Endothelial cell of hepatic sinusoid (primary cell): ENCODE measurements around the gene SASH1.

Experiments used
- in situ Hi-C: cut with HindIII; loops from 2 replicates; pipeline ENCODE4 v1.10.0; 2017; ENCODE audit warnings: low sequenced_read_pairs

Gene SASH1

DNA sequence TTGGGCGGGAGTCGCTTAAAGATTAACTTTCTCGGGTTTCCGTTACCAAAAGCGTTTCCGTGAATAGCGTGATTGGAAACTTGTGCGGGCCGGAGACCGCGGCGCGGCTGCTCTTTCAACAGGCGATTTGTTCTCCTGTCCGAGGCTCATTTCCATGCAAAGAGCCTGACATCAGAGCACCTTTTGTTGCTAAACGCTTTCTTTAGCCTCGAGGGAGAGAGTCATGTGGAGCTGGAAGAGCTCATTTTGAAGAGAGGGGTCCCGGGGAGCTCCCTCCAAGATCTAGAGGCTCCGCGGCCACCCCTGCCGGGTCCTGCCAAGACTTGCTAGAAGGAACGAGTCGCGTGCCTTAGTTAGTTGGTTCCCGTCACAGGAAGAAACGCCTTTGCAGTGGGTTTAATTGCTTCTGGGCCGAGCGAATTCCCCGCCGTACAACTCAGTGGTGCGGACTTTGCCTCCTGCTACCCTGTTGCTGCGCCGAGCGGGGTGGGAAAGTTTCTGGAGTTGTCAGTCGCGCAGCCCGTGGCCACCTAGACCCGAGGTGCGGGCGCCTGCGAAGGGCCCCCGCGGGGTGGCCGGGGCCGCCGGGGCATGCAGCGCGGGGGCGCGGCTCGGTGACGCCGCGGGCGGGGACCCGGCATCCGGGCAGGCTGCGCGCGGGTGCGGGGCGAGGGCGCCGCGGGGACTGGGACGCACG is at the start of gene SASH1:
Gene SASH1 (plus strand): TSS at position 489 of the 697 bp plus-strand sequence. CDS start 230 bp downstream, outside the sequence.
- in situ Hi-C loops: no loop called here

- in situ Hi-C loops: no loop called here
These were observed 49.2 kb upstream of the SASH1 start for GRCh38 chr6:148293181-148293995.

DNA sequence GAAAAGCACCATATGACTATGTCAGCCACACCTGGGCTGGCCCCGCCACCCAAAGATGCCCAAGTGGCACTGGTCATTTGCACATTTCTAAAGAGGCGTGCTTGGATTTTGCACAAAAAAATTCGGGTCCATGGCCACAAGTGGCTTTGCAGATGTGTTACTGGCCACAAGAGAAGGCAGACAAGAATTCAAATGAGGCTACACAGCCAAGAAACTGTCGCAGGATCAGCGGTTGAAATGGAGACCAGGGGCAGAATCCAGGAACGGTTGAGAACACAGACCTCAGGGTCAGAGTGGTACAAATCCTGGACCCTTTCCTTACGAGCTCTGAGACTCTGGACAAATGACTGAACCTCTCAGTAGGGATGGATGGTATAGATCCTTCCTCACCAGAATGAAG is 48.6 kb upstream of the SASH1 start:
- in situ Hi-C loops: no loop called here

- in situ Hi-C loops: no loop called here
These were observed 47.3 kb upstream of the SASH1 start for GRCh38 chr6:148295261-148295887.

DNA sequence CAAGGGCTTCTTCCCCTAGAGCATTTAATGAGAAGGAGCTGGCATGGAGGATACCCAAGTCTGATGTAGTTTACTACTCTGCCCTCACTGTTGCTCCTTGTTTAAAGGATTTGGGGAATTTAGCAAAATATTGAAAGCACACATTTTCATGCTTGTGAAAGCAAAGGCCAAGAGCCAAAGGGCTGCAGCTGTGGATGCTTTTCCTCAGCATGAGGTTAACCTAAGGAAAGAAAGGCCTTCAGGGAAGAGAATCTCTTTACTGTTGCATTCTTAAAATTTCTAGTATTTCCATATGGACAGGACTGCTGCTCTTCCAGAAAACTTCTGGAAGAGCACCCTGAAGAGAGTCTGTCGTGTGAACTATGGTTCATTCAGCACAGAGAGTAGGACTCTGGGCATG is 45.9 kb upstream of the SASH1 start:
- in situ Hi-C loops: no loop called here

DNA sequence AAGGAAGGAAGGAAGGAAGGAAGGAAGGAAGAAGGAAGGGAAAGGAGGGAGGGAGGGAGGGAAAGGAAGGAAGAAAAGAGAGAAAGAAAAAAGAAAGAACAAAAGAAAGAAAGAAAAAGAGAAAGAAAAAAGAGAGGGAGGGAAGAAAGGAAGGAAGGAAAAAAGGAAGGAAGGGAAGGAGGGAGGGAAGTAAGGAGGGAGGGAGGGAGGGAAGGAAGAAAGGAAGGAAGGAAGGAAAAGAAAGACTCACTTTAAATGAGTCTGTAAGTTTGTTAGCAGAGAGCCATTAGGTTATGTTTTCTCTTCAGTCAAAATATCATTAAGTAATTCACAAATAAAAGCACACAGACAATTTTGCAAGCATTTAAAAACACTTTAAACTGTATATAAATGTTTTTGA is 44.0 kb upstream of the SASH1 start:
- in situ Hi-C loops: no loop called here

DNA sequence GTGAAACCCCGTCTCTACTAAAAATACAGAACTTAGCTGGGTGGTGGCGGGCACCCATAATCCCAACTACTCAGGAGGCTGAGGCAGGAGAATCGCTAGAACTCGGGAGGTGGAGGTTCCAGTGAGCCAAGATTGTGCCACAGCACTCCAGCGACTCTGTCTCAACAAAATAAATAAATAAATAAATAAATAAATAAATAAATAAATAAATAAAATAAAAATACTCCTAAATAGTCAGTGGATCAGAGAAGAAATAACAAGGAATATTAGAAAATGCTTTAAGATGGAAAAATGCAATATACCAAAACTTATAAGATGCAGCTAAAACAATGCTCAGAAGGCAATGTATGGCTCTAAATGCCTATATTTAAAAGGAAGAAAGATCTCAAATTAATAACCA is 39.0 kb upstream of the SASH1 start:
- in situ Hi-C loops: no loop called here

DNA sequence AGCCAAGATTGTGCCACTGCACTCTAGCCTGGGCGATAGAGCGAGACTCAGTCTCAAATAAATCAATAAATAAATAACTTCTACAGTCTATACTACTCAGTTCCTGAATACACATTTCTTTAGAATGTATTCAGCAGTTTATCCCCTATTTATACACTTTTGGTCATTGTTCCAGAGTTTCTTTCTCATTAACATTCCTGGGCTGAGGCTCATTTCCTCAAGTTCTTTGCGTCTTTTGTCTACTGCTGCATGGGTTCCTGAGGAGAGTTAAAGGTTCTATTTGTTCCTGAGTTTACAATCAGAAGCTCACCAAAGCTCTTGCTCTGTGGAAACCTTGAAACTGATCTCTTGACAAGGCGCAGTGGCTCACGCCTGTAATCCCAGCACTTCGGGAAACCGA is 37.7 kb upstream of the SASH1 start:
- in situ Hi-C loops: no loop called here

DNA sequence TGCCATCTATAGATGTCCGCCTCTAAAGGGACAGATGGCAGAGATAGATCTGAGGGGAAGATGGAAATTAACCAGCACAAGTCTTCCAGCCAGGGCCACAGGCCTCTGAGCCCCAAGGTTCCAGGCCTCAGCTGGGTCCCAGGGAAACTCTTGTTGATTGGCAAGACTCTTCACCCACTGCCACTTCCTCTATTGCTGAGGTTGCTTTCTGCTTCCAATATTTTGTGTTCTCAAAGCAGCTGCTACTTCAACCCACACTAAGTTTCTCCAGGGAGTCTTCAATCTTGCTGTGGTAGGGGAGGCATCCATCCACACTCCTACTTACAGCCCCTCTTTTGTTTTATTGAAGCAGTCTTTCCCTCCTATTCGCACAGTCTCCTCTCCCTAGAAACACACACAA is 36.4 kb upstream of the SASH1 start:
- in situ Hi-C loops: no loop called here

- in situ Hi-C loops: no loop called here
These were observed 35.2 kb upstream of the SASH1 start for GRCh38 chr6:148307405-148307804.

GRCh38 chr6:148309301-148309700 is 33.3 kb upstream of the SASH1 start:
- in situ Hi-C loops: no loop called here

GRCh38 chr6:148311966-148312669 is 30.5 kb upstream of the SASH1 start:
- in situ Hi-C loops: loop anchor here (5.0 kb wide), 2 partner anchors 35 to 50 kb away; no protein-coding TSS in a partner anchor

DNA sequence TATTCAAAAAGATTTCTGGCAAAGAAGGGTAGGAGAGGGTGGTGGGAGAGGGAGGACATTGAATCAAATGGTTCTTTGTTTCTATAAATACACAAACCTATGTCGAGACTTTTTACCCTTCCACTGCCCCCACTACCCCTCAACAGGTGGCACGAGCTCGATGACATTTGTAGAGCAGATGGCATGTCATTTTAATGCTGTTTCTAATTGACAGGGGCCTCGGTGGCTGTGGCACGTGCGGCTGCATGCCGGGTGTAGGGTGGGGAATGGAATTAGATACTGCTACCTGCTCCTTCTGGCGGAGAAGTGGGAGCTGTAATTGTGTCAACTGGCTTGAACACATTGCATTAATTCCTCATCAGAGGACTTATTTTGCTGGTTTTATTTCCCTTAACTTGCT is 29.1 kb upstream of the SASH1 start:
- in situ Hi-C loops: loop anchor here (5.0 kb wide), 2 partner anchors 34 to 51 kb away; no protein-coding TSS in a partner anchor

GRCh38 chr6:148316308-148316707 is 26.3 kb upstream of the SASH1 start:
- in situ Hi-C loops: no loop called here

- in situ Hi-C loops: no loop called here
These were observed 25.6 kb upstream of the SASH1 start for GRCh38 chr6:148317051-148317450.

DNA sequence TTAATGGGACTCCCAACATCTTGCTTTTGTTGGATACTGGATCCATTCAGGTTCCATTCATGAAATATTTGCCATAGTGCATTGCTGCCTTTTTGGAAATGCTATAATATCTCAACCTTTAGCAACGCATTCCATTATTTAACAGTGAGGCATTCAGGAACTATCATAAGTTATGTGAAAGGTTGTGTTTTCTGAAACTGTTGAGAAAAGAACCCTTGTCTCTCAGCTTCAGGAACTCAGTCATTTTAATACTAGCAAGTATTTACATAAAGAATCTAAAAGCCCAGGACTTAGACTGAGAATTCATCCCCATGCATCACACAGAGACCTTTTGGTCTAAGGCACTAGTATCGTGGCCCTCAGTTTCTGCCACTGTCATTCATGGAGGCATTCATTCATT is 24.9 kb upstream of the SASH1 start:
- in situ Hi-C loops: no loop called here

DNA sequence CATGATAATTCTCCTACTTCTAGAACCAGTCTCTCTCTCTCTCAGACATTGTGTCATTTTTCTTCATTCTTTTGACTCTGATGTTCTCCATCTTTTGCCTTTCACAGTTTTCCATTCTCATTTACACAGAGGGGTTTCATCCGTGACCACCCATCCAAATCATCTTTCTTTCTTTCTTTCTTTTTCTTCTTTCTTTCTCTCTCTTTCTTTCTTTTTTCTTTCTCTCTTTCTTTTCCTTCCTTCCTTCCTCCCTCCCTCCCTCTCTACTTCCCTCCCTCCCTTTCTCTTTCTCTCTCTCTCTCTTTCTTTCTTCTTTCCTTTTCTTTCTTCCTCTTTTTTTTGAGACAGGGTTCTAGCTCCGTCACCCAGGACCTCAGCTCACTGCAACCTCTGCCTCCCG is 19.9 kb upstream of the SASH1 start:
- in situ Hi-C loops: no loop called here

DNA sequence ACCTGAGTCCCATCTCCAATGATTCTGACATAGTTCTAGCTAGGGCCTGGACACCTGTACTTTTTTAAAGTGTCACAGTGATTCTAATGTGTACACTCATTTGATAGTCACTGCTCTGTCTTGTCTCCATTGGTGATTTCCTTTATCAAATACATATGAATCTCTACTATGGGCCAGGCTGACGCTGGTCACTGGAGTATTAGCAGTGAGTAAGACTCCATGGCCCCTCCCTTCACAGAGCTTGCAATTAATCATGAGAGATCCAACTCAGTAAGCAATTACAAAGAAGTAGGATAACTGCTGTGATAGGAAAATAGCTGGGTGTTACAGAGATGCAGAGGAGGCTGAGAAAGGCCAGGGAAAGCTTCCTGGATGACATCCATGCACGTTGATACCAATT is 19.3 kb upstream of the SASH1 start:
- in situ Hi-C loops: no loop called here

DNA sequence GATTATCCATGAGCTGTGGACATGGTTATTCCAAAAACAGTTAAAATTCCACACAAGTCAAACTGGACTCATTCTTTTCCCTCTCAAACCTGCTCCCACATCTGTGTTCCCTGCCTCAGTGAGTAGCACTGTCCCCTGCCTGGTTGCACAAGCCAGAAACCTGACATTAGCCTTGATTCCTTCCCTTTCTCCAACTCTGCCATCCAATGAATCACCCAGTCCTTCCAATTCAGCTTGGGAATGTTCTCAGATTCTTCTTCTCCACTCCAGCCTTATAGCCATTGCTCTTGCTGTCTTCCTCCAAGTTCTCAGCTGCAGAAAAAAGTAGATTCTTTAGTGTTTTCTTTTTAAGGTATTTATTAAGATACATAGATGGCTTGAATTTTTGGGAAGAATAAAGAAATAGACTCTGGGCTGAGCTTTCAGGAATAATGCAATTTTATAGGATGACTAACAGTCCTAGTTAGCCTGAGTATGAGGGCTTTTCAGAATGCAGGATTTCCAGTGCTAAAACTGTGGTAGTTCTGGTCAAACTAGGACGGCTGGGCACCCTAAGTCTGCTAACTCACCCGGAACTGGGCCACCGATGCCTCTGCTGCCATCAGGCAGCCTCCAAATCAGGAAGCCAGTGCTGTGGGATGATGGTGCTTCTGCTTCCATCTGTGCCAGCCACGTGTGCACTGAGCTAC is 18.2 kb upstream of the SASH1 start:
- in situ Hi-C loops: no loop called here

DNA sequence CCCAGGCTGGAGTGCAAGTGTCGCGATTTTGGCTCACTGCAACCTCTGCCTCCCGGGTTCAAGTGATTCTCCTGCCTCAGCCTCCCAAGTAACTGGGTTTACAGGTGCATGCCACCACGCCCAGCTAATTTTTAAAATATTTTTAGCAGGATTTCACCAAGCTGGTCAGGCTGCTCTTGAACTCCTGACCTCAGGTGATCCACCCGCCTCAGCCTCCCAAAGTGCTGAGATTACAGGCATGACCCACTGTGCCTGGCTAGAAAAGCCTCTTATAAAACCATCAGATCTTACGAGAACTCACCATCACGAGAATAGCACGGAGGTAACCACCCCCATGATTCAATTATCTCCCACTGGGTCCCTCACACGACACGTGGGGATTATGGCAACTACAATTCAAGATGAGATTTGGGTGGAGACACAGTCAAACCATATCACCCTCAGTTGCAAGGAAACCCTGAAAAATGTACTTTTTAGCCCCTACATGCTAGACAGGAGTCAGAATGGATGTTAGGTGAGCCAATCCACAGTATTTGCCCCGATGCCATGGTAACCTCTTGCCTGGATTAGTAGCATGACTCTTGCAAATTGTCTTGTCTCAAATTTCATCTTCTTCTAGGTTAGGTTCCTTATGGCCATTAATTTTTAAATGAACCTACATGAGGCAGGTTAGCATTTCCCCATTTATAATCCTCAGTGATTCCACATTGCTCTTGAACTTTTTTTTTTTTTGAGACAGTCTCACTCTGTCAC is 17.1 kb upstream of the SASH1 start:
- in situ Hi-C loops: no loop called here
